CD14-positive monocyte (primary cell): ENCODE results near the gene LDLRAD4. TPM values are rescaled to one million over a fixed set of nuclear protein-coding genes. Genes with fewer than 3 reads are reported as not detected.

ENCODE experiments used
- DNase-seq, 3 donors: peaks; one replicate each; pipeline ENCODE4 v3.0.0-alpha.2; 2011 to 2022
- H2AFZ ChIP-seq: 2 replicates; pipeline ENCODE4 v1.6.0; 2012; ENCODE audit warnings: mild to moderate bottlenecking, low read depth, low read length, inconsistent platforms; ENCODE audit not compliant: insufficient read depth, poor library complexity, severe bottlenecking
- H3K27ac ChIP-seq, 2 donors: 1 replicate in 1 of 2; 2 replicates in 1 of 2; pipeline ENCODE4 v1.5.1; 2012 to 2013; ENCODE audit warnings: low read length in 2 of 2, control low read depth in 1 of 2, inconsistent platforms in 1 of 2, low read depth in 1 of 2, mild to moderate bottlenecking in 1 of 2
- H3K27me3 ChIP-seq, 2 donors: one replicate each; pipeline versions ENCODE4 v1.6.0 to v1.6.1; 2011 to 2013; ENCODE audit warnings: low read length in 2 of 2; ENCODE audit not compliant: control insufficient read depth in 2 of 2, insufficient read depth in 2 of 2
- H3K36me3 ChIP-seq, 2 donors: replicated peaks in 1 of 2; 1 replicate in 1 of 2; 2 replicates in 1 of 2; pipeline versions ENCODE4 v1.5.1 to v1.6.1; 2012 to 2013; ENCODE audit warnings: low read length in 2 of 2, control low read depth in 1 of 2, inconsistent platforms in 1 of 2, mild to moderate bottlenecking in 1 of 2; ENCODE audit not compliant: insufficient read depth in 2 of 2, control insufficient read depth in 1 of 2
- H3K4me1 ChIP-seq, 2 donors: 1 replicate in 1 of 2; 2 replicates in 1 of 2; pipeline versions ENCODE4 v1.5.1 to v1.6.1; 2012 to 2013; ENCODE audit warnings: low read length in 2 of 2, control low read depth in 1 of 2, inconsistent platforms in 1 of 2, mild to moderate bottlenecking in 1 of 2, moderate library complexity in 1 of 2; ENCODE audit not compliant: insufficient read depth in 2 of 2, control insufficient read depth in 1 of 2
- H3K4me2 ChIP-seq: replicated peaks from 2 replicates; pipeline ENCODE3; 2012; ENCODE audit warnings: low read length, moderate library complexity, mild to moderate bottlenecking; ENCODE audit not compliant: poor library complexity, severe bottlenecking; ENCODE audit errors: extremely low read depth
- H3K4me3 ChIP-seq, 3 experiments: fragments of 200-600 bp in 1 of 3; sonication (generic) in 1 of 3; replicated peaks in 1 of 3; 1 replicate in 2 of 3; 2 replicates in 1 of 3; pipeline ENCODE4 v1.5.1; 2011 to 2013; ENCODE audit warnings: low read length in 3 of 3, mild to moderate bottlenecking in 3 of 3, control low read depth in 2 of 3, low read depth in 2 of 3, inconsistent platforms in 1 of 3, moderate library complexity in 1 of 3
- H3K79me2 ChIP-seq: 2 replicates; pipeline ENCODE4 v1.6.0; 2012; ENCODE audit warnings: mild to moderate bottlenecking, control low read depth, inconsistent platforms, low read length, moderate library complexity; ENCODE audit not compliant: insufficient read depth
- H3K9ac ChIP-seq: 2 replicates; pipeline ENCODE4 v1.6.0; 2017; ENCODE audit warnings: low read length, mild to moderate bottlenecking; ENCODE audit not compliant: insufficient read depth, poor library complexity, severe bottlenecking
- H3K9me3 ChIP-seq, 2 donors: replicated peaks in 1 of 2; 1 replicate in 1 of 2; 2 replicates in 1 of 2; pipeline versions ENCODE4 v1.5.1 to v1.6.1; 2012 to 2013; ENCODE audit warnings: low read length in 2 of 2, control low read depth in 1 of 2; ENCODE audit not compliant: control insufficient read depth in 1 of 2, insufficient read depth in 1 of 2
- H4K20me1 ChIP-seq: 2 replicates; pipeline ENCODE4 v1.6.0; 2012; ENCODE audit warnings: mild to moderate bottlenecking, low read length, control low read depth, moderate library complexity; ENCODE audit not compliant: insufficient read depth
- H3K27ac Mint-ChIP-seq, 7 donors: one replicate each; pipeline ENCODE4 v1.8.0; 2020; ENCODE audit warnings: mild to moderate bottlenecking in 7 of 7, mixed read lengths in 7 of 7, moderate library complexity in 6 of 7, inconsistent platforms in 2 of 7
- H3K27me3 Mint-ChIP-seq, 3 donors: one replicate each; pipeline ENCODE4 v1.8.0; 2021 to 2022; ENCODE audit warnings: low read depth in 3 of 3, mild to moderate bottlenecking in 3 of 3, mixed read lengths in 3 of 3, moderate library complexity in 3 of 3, inconsistent platforms in 1 of 3
- H3K36me3 Mint-ChIP-seq, 2 donors: one replicate each; pipeline ENCODE4 v1.8.0; 2020; ENCODE audit warnings: mixed read lengths in 2 of 2, inconsistent platforms in 1 of 2, mild to moderate bottlenecking in 1 of 2
- H3K4me1 Mint-ChIP-seq: one replicate; pipeline ENCODE4 v1.8.0; 2020; ENCODE audit warnings: mild to moderate bottlenecking, mixed read lengths
- H3K4me3 Mint-ChIP-seq, 2 donors: one replicate each; pipeline ENCODE4 v1.8.0; 2020; ENCODE audit warnings: mild to moderate bottlenecking in 2 of 2, mixed read lengths in 2 of 2, moderate library complexity in 1 of 2
- H3K9me3 Mint-ChIP-seq, 7 donors: one replicate each; pipeline ENCODE4 v1.8.0; 2020 to 2022; ENCODE audit warnings: mixed read lengths in 7 of 7, mild to moderate bottlenecking in 6 of 7, moderate library complexity in 6 of 7, inconsistent platforms in 2 of 7
- WGBS: methylation state at CpG from one replicate; pipeline ENCODE4 v1.1.5; 2013; ENCODE audit warnings: missing lambda C conversion rate; ENCODE audit not compliant: insufficient coverage; 5-methylcytosine and 5-hydroxymethylcytosine counted together
- intact Hi-C, 2 donors: fragments of 100-400 bp; cut with micrococcal nuclease; formaldehyde crosslinking; loops; one replicate each; pipeline versions ENCODE4 v1.15.0 to v1.15.1; 2023
- polyA plus RNA-seq, 3 donors: library from polyadenylated mRNA; depleted of rRNA in 1 of 3; unstranded in 2 of 3; stranded (reverse) in 1 of 3; fragments of 300-500 nt in 2 of 3; fragments of >200 nt in 1 of 3; fragmentation: Illumina TruSeq in 2 of 3; gene quantifications; 1 replicate in 2 of 3; 2 replicates in 1 of 3; pipeline ENCODE4 v1.2.3, GENCODE V29; 2012 to 2021
- TF ChIP-seq, protein P1 (sequence below): fragments of 200-600 bp; IDR thresholded peaks from one replicate; pipeline ENCODE4 v1.8.0; 2022; ENCODE audit warnings: antibody characterized with exemption, mild to moderate bottlenecking

Gene LDLRAD4
- polyA plus RNA-seq, 3 donors: 13.5 to 15.4 (median 13.8) TPM

DNA sequence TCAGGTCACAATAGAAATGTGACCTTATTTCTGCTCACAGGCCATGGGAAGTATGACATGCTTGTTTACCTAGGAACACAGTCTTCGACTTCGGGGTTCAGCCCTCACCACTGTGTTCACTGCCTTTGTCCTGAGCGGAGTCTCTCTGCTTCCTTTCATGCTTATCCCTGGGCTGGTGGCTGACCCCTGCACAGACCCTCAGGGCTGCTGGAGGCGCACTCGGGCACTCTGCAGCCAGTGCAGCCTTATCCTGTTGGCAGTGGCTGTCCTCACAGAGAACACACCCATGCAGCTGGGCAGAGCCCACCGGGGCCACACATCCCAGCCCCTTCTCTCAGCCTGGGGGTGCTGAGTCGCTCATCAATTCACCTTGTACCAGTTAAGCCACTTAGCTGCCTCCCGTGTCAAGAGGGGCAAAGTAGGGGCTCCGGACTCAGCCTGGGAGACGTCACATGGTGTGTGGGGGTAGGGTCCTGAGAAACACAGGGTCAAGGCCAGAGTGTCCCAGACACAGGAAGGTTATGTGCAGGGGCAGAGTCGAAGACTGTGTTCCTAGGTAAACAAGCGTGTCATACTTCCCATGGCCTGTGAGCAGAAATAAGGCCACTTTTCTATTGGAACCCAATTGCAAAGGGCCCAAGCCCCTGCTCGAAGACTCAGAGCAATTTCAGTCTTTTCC, 400.3 kb downstream of the LDLRAD4 start:
- Mint-ChIP-seq H3K27me3 (peaks cover 2 to 8% (median 3%) of the 10 kb centered on the region in 3 donors), H3K27ac (peak overlapping the region in 2 of 7 donors; percentile 18 to 43), H3K9me3 (peaks cover 0 to 6% (median 0%) of the 10 kb centered on the region in 7 donors), H3K4me3 (no peak overlapping the region), H3K4me1 (peaks cover 37% of the 10 kb centered on the region), H3K36me3 (peaks cover 18 to 20% of the 10 kb centered on the region in 2 donors)
- TF ChIP-seq, protein P1, sequence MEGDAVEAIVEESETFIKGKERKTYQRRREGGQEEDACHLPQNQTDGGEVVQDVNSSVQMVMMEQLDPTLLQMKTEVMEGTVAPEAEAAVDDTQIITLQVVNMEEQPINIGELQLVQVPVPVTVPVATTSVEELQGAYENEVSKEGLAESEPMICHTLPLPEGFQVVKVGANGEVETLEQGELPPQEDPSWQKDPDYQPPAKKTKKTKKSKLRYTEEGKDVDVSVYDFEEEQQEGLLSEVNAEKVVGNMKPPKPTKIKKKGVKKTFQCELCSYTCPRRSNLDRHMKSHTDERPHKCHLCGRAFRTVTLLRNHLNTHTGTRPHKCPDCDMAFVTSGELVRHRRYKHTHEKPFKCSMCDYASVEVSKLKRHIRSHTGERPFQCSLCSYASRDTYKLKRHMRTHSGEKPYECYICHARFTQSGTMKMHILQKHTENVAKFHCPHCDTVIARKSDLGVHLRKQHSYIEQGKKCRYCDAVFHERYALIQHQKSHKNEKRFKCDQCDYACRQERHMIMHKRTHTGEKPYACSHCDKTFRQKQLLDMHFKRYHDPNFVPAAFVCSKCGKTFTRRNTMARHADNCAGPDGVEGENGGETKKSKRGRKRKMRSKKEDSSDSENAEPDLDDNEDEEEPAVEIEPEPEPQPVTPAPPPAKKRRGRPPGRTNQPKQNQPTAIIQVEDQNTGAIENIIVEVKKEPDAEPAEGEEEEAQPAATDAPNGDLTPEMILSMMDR: no peak
- peaks cover 37 to 38% of the 10 kb centered on the region in 2 donors for H3K4me1 ChIP-seq
- H3K4me2 ChIP-seq: no peak overlapping the region
- no peak overlapping the region for H3K4me3 ChIP-seq
- intact Hi-C loops: no loop called here
- H3K9me3 ChIP-seq: no peaks in the 10 kb centered on the region
- no peak overlapping the region for H2AFZ ChIP-seq
- H3K79me2 ChIP-seq: no peaks in the 10 kb centered on the region
- H3K27ac ChIP-seq: no peak overlapping the region
- no peaks in the 10 kb centered on the region for H4K20me1 ChIP-seq
- H3K27me3 ChIP-seq: no peaks in the 10 kb centered on the region
- WGBS: 97% methylated on average over 12 of the region's 13 CpGs
- H3K36me3 ChIP-seq: no peaks in the 10 kb centered on the region
- no peak overlapping the region for H3K9ac ChIP-seq
- DNase-seq: no peak

DNA sequence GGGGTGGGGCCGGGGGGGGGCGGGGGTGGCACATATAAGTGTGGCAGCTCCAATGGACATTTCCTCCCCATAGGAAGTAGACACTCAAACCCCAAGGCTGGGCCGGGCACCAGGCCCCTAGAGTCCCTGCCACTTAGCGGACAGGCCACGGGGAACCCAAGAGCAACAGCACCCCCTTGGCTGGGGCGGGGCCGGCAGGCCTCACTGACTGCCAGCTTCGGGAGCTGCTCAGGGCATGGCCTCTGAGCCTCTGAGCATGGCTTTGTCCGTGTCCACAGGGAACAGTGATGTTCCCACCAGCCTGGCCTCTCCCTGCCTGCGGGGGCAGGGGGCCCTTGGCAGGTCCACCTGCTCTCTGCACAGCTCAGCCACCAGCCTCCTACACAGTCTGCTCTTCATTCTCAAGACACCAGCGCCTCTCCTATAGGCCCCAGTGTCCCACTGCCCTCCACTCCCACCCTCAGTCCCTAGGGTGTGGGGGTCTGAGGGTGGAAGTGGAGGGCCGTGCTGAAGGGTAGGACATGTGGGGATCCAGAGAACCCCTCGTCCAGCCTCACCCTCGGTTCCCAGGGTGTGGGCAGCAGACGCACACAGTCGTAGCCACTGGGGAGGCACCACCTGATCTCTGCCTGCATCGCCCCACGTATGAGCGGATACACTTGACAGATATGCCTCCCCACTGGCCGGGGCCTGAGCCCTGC, 401.1 kb downstream of the LDLRAD4 start:
- Histone ChIP-seq H3K79me2 (no peaks in the 10 kb centered on the region), H3K27ac (no peak overlapping the region)
- no peak for DNase-seq

More for the DNA sequence above, 401.1 kb downstream of the LDLRAD4 start:
- Histone ChIP-seq H3K36me3 (no peaks in the 10 kb centered on the region), H3K9ac (no peak overlapping the region), H4K20me1 (no peaks in the 10 kb centered on the region), H3K9me3 (no peaks in the 10 kb centered on the region), H2AFZ (no peak overlapping the region), H3K4me2 (no peak overlapping the region), H3K27me3 (no peaks in the 10 kb centered on the region), H3K4me1 (peaks cover 34% of the 10 kb centered on the region in 2 donors), H3K4me3 (no peak overlapping the region)
- Mint-ChIP-seq H3K4me3 (no peak overlapping the region), H3K36me3 (peaks cover 13 to 18% of the 10 kb centered on the region in 2 donors), H3K4me1 (peaks cover 32% of the 10 kb centered on the region), H3K27ac (no peak overlapping the region), H3K27me3 (peaks cover 0 to 5% (median 2%) of the 10 kb centered on the region in 3 donors), H3K9me3 (peaks cover 0 to 5% (median 0%) of the 10 kb centered on the region in 7 donors)
- 97% methylated on average over 17 of the region's 20 CpGs for WGBS
- TF ChIP-seq, protein P1: no peak
- intact Hi-C loops: loop anchor here (5.0 to 10.0 kb wide), 3 partner anchors 62 to 405 kb away; partner anchors contain the start of gene LDLRAD4 (in 1 of the 2)
